Right lobe of liver (tissue), 6 donors: Measurements from ENCODE around the gene TIMM22. TPM values are rescaled to one million over a fixed set of nuclear protein-coding genes. Genes with fewer than 3 reads are reported as not detected.
A peak's percentile ranks its signal among the peaks of the same experiment; 100 is the strongest.

ENCODE experiments used
- ATAC-seq, 4 donors: fragments of 200-7000 bp; cut with Tn5 transposase; one replicate each; pipeline ENCODE4 v1.9.1; 2020; ENCODE audit warnings: mild to moderate bottlenecking in 4 of 4, moderate library complexity in 4 of 4
- DNase-seq, 3 donors: peaks; one replicate each; pipeline ENCODE4 v3.0.0-alpha.2; 2020
- H3K27ac ChIP-seq, 3 donors: fragments of 200-600 bp; one replicate each; pipeline ENCODE4 v1.8.0; 2022
- H3K27me3 ChIP-seq, 2 donors: fragments of 200-600 bp; one replicate each; pipeline ENCODE4 v1.8.0; 2022
- H3K36me3 ChIP-seq, 4 donors: fragments of 200-600 bp; sonication (generic) in 1 of 4; one replicate each; pipeline versions ENCODE4 v1.5.1 to v1.8.0; 2017 to 2022; ENCODE audit warnings: control low read depth in 1 of 4
- H3K4me1 ChIP-seq, 4 donors: fragments of 200-600 bp; sonication (generic) in 1 of 4; one replicate each; pipeline versions ENCODE4 v1.5.1 to v1.8.0; 2017 to 2022; ENCODE audit warnings: control low read depth in 1 of 4
- H3K4me3 ChIP-seq, 3 donors: fragments of 200-600 bp; one replicate each; pipeline ENCODE4 v1.8.0; 2022
- H3K9me3 ChIP-seq, 4 donors: fragments of 200-600 bp; sonication (generic) in 1 of 4; one replicate each; pipeline versions ENCODE4 v1.5.1 to v1.8.0; 2017 to 2022; ENCODE audit warnings: control low read depth in 1 of 4
- CTCF ChIP-seq, 4 donors: fragments of 200-600 bp in 3 of 4; fragments of 450-650 bp in 1 of 4; IDR thresholded peaks; one replicate each; pipeline versions ENCODE4 v1.5.1 to v1.8.0; 2016 to 2022; ENCODE audit warnings: antibody characterized with exemption in 4 of 4, mild to moderate bottlenecking in 2 of 4
- POLR2A ChIP-seq: fragments of 450-650 bp; IDR thresholded peaks from one replicate; pipeline ENCODE4 v1.6.1; 2017; ENCODE audit warnings: antibody characterized with exemption, mild to moderate bottlenecking
- WGBS: methylation state at CpG from one replicate; pipeline ENCODE4 v1.1.6; 2018; ENCODE audit warnings: low coverage, low lambda C conversion rate; ENCODE audit not compliant: insufficient coverage; ENCODE audit errors: missing lambda C conversion rate; 5-methylcytosine and 5-hydroxymethylcytosine counted together
- intact Hi-C, 2 donors: fragments of 100-400 bp; cut with DNase I; formaldehyde crosslinking; loops; one replicate each; pipeline versions ENCODE4 v1.11.2 to v1.14.1; 2022
- total RNA-seq, 6 experiments: library from RNA; depleted of rRNA in 2 of 6; stranded (reverse); fragments of >200 nt in 2 of 6; fragmentation: NEBNext Ultra II Directional in 3 of 6; extraction: Animal tissue kit (Norgen Biotek cat#: 25700) in 3 of 6; gene quantifications; one replicate each; pipeline versions ENCODE4 v1.1.0 to v1.2.4, GENCODE V29; 2016 to 2023
- donor health status: DM: no; HTN: yes; CAD: no.
- donor health status: DM: no; HTN: no; CAD: no.
- donor health status: DM: no; HTN: no; CAD: no.
- donor health status: DM: no; HTN: yes; CAD: no.
- donor health status: DM: no; HTN: yes; CAD: no.

TIMM22 gene
- total RNA-seq, 6 experiments from 2014 or later, result 3.9 to 6.5 (median 4.1) TPM

GRCh38 chr17:1031711-1032110, 34.8 kb downstream of the TIMM22 start:
- no peak for TF ChIP-seq POLR2A
- whole genome bisulfite sequencing, result 27% methylated on average over 17 of the region's 35 CpGs
- no peak overlapping the region for H3K27ac ChIP-seq
- no peaks in the 10 kb centered on the region for H3K4me1 ChIP-seq
- no peaks in the 10 kb centered on the region for H3K9me3 ChIP-seq
- H3K4me3 ChIP-seq, result no peak overlapping the region
- H3K36me3 ChIP-seq, result no peaks in the 10 kb centered on the region
- peak in 1 of 4 donors; percentile 27 for ATAC-seq
- DNase-seq, result no peak
- intact Hi-C loops, result no loop called here
- H3K27me3 ChIP-seq, result no peaks in the 10 kb centered on the region

GRCh38 chr17:1032391-1032790, 35.5 kb downstream of the TIMM22 start:
- ATAC-seq, result no peak
- no peak overlapping the region for H3K4me3 ChIP-seq
- H3K27me3 ChIP-seq, result no peaks in the 10 kb centered on the region
- WGBS, result 47% methylated on average over 16 of the region's 27 CpGs
- H3K4me1 ChIP-seq, result no peaks in the 10 kb centered on the region
- H3K36me3 ChIP-seq, result no peaks in the 10 kb centered on the region
- H3K27ac ChIP-seq, result no peak overlapping the region
- H3K9me3 ChIP-seq, result no peaks in the 10 kb centered on the region
- intact Hi-C loops, result no loop called here
- DNase-seq, result no peak
- TF ChIP-seq POLR2A, result no peak
- TF ChIP-seq CTCF (IDR thresholded peaks at IDR 0.05), result no peak

- intact Hi-C loops, result no loop called here
- ATAC-seq (peak in 1 of 4 donors; percentile 5), DNase-seq (no peak)
- H3K36me3 ChIP-seq, result no peaks in the 10 kb centered on the region
- no peaks in the 10 kb centered on the region for H3K4me1 ChIP-seq
- H3K4me3 ChIP-seq, result no peak overlapping the region
- no peaks in the 10 kb centered on the region for H3K9me3 ChIP-seq
- WGBS, result 50% methylated on average over 1 of the region's 11 CpGs
- H3K27ac ChIP-seq, result no peak overlapping the region
- no peak for TF ChIP-seq POLR2A
- TF ChIP-seq CTCF (IDR thresholded peaks at IDR 0.05), result no peak
- H3K27me3 ChIP-seq, result no peaks in the 10 kb centered on the region
Observed at GRCh38 chr17:1033503-1033902, 36.6 kb downstream of the TIMM22 start.

- TF ChIP-seq POLR2A, result no peak
- TF ChIP-seq CTCF (IDR thresholded peaks at IDR 0.05), result no peak
- ATAC-seq (no peak), DNase-seq (no peak)
- Histone ChIP-seq H3K4me3 (no peak overlapping the region), H3K36me3 (no peaks in the 10 kb centered on the region), H3K27ac (no peak overlapping the region), H3K27me3 (no peaks in the 10 kb centered on the region), H3K9me3 (no peaks in the 10 kb centered on the region), H3K4me1 (no peaks in the 10 kb centered on the region)
- intact Hi-C loops, result no loop called here
- WGBS, result 89% methylated on average over 6 of the region's 20 CpGs
Observed at GRCh38 chr17:1034652-1035210, 37.8 kb downstream of the TIMM22 start.

GRCh38 chr17:1035546-1036170, 38.7 kb downstream of the TIMM22 start:
- DNase-seq, result no peak
- WGBS, result 19% methylated on average over 13 of the region's 17 CpGs
- Histone ChIP-seq H3K36me3 (no peaks in the 10 kb centered on the region), H3K4me1 (no peaks in the 10 kb centered on the region), H3K4me3 (no peak overlapping the region), H3K27me3 (no peaks in the 10 kb centered on the region), H3K9me3 (no peaks in the 10 kb centered on the region), H3K27ac (no peak overlapping the region)
- TF ChIP-seq POLR2A, result no peak
- TF ChIP-seq CTCF (IDR thresholded peaks at IDR 0.05), result no peak
- ATAC-seq, result no peak
- intact Hi-C loops, result no loop called here
